Ovary (tissue), 9 donors: ENCODE measurements around the gene KXD1. TPM values are rescaled to one million over a fixed set of nuclear protein-coding genes. Genes with fewer than 3 reads are reported as not detected.
"Not testable (repeated sequence)": the region's sequence is repeated elsewhere in the genome, so short reads cannot be mapped to it uniquely, and the experiment has no call there.

Experiments
- DNase-seq, 5 donors: peaks; one replicate each; pipeline ENCODE4 v3.0.0-alpha.2; 2019 to 2020
- H3K27ac ChIP-seq, 2 donors: fragments of 200-600 bp; one replicate each; pipeline versions ENCODE4 v1.5.1 to v1.8.0; 2019 to 2022
- H3K27me3 ChIP-seq: fragments of 200-600 bp; one replicate; pipeline ENCODE4 v1.8.0; 2022
- H3K36me3 ChIP-seq: fragments of 200-600 bp; sonication (generic); one replicate; pipeline ENCODE4 v1.5.1; 2019
- H3K4me1 ChIP-seq: one replicate; pipeline ENCODE4 v1.8.1; 2013; ENCODE audit warnings: mild to moderate bottlenecking, moderate library complexity; ENCODE audit not compliant: insufficient read depth
- H3K4me3 ChIP-seq: fragments of 200-600 bp; sonication (generic); one replicate; pipeline ENCODE4 v1.5.1; 2017
- H3K9me3 ChIP-seq, 2 donors: fragments of 200-600 bp in 1 of 2; sonication (generic) in 1 of 2; one replicate each; pipeline versions ENCODE4 v1.5.1 to v1.8.1; 2013 to 2019; ENCODE audit warnings: mild to moderate bottlenecking in 1 of 2, moderate library complexity in 1 of 2
- EP300 ChIP-seq: sonication (generic); formaldehyde crosslinking; IDR thresholded peaks from one replicate; pipeline ENCODE4 v1.6.1; 2017; ENCODE audit warnings: antibody characterized with exemption
- POLR2A ChIP-seq: fragments of 450-650 bp; IDR thresholded peaks from one replicate; pipeline ENCODE4 v1.6.1; 2017; ENCODE audit warnings: antibody characterized with exemption, mild to moderate bottlenecking, moderate library complexity
- WGBS, 3 donors: extraction: QIAGEN DNeasy Blood & Tissue Kit in 1 of 3; methylation state at CpG; one replicate each; pipeline versions ENCODE4 v1.1.5 to v1.1.7; 2013 to 2017; 5-methylcytosine and 5-hydroxymethylcytosine counted together
- intact Hi-C, 4 donors: fragments of 100-400 bp; cut with DNase I; formaldehyde crosslinking; loops; one replicate each; pipeline versions ENCODE4 v1.11.0 to v1.15.1; 2022 to 2023
- polyA plus RNA-seq, 2 donors: library from polyadenylated mRNA; stranded (reverse); fragments of 200-250 nt in 1 of 2; fragments of 350-450 nt in 1 of 2; fragmentation: Illumina TruSeq in 1 of 2; extraction: RNeasy Lipid Tissue Mini Kit (QIAGEN cat#74804) in 1 of 2; gene quantifications; one replicate each; pipeline ENCODE4 v1.2.3, GENCODE V29; 2013 to 2014
- total RNA-seq, 7 donors: library from RNA; depleted of rRNA in 2 of 7; stranded (reverse); fragments of >200 nt in 2 of 7; fragmentation: NEBNext Ultra II Directional in 3 of 7; extraction: Animal tissue kit (Norgen Biotek cat#: 25700) in 3 of 7; gene quantifications; one replicate each; pipeline versions ENCODE4 v1.1.0 to v1.2.4, GENCODE V29; 2016 to 2023
- TF ChIP-seq, protein P1 (sequence below), 3 donors: fragments of 450-650 bp in 2 of 3; fragments of 200-600 bp in 1 of 3; IDR thresholded peaks; one replicate each; pipeline versions ENCODE4 v1.5.1 to v1.8.0; 2016 to 2022; ENCODE audit warnings: antibody characterized with exemption in 3 of 3, mild to moderate bottlenecking in 1 of 3
- donor health status: DM: no; HTN: no; CAD: no; lungs with moderate emphysema.
- donor health status: DM: no; HTN: no; CAD: no.
- donor health status: Bipolar disorder and iron deficiency.
- donor health status: DM: yes; HTN: yes; CAD: no.
- donor health status: DM: no; HTN: no; CAD: no.
- donor health status: DM: yes; HTN: yes; CAD: no.

KXD1 gene
- total and polyA plus RNA-seq, 9 donors, result 52.0 to 78.3 (median 65.9) TPM

DNA sequence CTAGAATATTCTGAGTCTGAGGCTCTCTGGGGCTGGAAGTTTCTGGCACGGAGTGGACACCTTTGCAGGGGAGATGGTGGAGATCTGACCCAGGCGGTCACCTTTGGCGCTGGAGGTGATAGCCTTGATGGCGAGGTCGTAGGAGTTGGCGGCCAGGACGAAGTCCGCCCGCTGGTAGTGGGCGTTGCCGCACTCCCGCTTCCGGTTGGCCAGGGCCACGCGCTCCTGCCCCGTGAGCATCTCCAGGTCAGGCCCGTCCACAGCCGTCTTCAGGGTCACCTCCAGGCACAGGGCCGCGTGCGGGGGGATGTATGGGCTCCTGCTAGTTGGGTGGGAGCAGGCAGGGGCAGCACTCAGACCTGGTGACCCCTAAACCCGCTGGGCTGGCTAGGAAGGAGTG, 19.6 kb upstream of the KXD1 start:
- no peaks in the 10 kb centered on the region for H3K27me3 ChIP-seq
- H3K4me1 ChIP-seq, result no peaks in the 10 kb centered on the region
- no peak for TF ChIP-seq EP300
- WGBS, 3 donors, result 81 to 86% (median 86%) methylated on average over 22 of the region's 22 CpGs
- H3K27ac ChIP-seq, result no peak overlapping the region
- DNase-seq, result no peak
- no peaks in the 10 kb centered on the region for H3K9me3 ChIP-seq
- intact Hi-C loops, result no loop called here
- H3K36me3 ChIP-seq, result no peaks in the 10 kb centered on the region
- H3K4me3 ChIP-seq, result no peak overlapping the region

DNA sequence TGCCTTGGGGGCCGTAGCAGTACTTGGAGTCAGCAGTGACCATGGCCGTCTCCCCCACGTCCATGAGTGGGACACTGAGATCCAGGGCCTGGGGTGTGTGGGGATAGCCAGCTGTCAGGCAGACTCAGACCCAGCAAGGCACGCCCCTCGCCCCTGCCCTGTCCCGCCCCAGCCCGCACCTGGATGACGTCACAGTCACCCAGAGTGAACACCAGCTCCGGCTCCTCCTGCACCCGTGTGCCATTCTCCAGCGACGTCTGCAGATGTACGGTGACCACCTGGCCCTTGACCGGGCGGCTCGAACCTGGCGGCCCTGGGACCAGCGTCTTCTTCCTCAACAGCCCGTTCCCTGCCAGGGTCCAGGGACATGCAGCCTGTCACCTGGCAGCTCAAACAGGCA, 18.3 kb upstream of the KXD1 start:
- Histone ChIP-seq H3K9me3 (no peaks in the 10 kb centered on the region), H3K27ac (no peak overlapping the region), H3K4me1 (no peaks in the 10 kb centered on the region), H3K4me3 (no peak overlapping the region), H3K27me3 (no peaks in the 10 kb centered on the region), H3K36me3 (no peaks in the 10 kb centered on the region)
- TF ChIP-seq, protein P1, sequence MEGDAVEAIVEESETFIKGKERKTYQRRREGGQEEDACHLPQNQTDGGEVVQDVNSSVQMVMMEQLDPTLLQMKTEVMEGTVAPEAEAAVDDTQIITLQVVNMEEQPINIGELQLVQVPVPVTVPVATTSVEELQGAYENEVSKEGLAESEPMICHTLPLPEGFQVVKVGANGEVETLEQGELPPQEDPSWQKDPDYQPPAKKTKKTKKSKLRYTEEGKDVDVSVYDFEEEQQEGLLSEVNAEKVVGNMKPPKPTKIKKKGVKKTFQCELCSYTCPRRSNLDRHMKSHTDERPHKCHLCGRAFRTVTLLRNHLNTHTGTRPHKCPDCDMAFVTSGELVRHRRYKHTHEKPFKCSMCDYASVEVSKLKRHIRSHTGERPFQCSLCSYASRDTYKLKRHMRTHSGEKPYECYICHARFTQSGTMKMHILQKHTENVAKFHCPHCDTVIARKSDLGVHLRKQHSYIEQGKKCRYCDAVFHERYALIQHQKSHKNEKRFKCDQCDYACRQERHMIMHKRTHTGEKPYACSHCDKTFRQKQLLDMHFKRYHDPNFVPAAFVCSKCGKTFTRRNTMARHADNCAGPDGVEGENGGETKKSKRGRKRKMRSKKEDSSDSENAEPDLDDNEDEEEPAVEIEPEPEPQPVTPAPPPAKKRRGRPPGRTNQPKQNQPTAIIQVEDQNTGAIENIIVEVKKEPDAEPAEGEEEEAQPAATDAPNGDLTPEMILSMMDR (IDR thresholded peaks at IDR 0.05), result no peak
- no peak for TF ChIP-seq POLR2A
- TF ChIP-seq EP300, result no peak
- WGBS, 3 donors, result 91 to 94% (median 93%) methylated on average over 19 of the region's 19 CpGs
- intact Hi-C loops, result no loop called here
- DNase-seq, result no peak

DNA sequence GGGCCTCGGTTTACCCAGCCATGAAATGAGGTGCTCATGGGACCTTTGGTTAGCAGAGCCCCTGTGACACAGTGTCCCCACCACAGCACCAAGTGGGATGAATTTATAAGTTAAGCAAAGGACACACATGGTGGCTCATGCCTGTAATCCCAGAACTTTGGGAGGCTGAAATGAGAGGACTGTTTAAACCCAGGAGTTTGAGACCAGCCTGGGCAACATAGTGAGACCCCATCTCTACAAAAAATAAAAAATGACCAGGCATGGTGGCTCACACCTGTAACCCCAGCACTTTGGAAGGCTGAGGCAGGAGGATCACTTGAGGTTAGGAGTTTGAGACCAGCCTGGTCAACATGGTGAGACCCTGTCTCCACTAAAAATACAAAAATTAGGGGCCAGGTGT, 17.5 kb upstream of the KXD1 start:
- H3K36me3 ChIP-seq, intact Hi-C loops, H3K4me1 ChIP-seq, H3K9me3 ChIP-seq, DNase-seq, H3K27ac ChIP-seq, H3K4me3 ChIP-seq, H3K27me3 ChIP-seq: not testable (repeated sequence)
- WGBS, 3 donors, result 96 to 100% (median 96%) methylated on average over 1 of the region's 1 CpG

DNA sequence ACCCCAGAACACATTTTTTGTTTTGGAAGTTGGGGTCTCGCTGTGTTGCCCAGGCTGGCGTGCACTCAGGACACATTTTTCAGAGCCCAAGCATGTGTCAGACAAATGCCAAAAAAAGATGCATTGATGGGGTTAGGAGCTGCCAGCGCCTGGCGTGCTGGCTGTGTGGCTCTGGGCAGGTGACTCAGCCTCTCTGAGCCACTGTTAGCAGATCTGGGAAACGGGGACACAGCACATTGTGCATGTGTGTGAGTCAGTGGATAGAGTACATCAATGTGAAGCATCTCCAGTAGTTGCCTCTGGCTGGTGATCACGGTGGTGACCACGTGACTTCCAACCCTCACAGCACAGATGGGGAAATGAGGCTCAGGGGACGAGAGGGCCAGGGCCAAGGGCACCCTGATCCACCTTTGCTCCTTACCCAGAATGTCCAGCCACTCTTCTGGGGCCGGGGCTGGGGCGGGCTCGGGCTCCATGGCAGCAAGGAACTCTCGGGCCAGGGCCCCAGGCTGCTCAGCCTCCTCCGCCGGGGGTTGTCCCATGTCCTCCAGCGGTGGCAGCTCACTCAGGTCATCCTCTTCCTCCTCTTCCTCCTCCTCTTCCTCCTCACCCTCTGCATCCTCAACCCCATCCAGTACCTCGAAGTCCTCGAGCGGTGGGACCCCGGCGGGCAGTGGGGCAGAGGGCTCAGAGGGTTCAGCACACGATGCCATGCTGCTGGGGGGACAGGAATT, 16.2 kb upstream of the KXD1 start:
- Histone ChIP-seq H3K4me1 (no peaks in the 10 kb centered on the region), H3K27me3 (no peaks in the 10 kb centered on the region), H3K27ac (peak overlapping the region in 1 of 2 donors; percentile 99), H3K9me3 (no peaks in the 10 kb centered on the region), H3K4me3 (no peak overlapping the region), H3K36me3 (no peaks in the 10 kb centered on the region)
- 79 to 84% (median 81%) methylated on average over 21 of the region's 21 CpGs for WGBS, 3 donors
- intact Hi-C loops, result no loop called here
- TF ChIP-seq, protein P1 (IDR thresholded peaks at IDR 0.05), result no peak
- no peak for TF ChIP-seq POLR2A
- TF ChIP-seq EP300, result no peak
- no peak for DNase-seq

DNA sequence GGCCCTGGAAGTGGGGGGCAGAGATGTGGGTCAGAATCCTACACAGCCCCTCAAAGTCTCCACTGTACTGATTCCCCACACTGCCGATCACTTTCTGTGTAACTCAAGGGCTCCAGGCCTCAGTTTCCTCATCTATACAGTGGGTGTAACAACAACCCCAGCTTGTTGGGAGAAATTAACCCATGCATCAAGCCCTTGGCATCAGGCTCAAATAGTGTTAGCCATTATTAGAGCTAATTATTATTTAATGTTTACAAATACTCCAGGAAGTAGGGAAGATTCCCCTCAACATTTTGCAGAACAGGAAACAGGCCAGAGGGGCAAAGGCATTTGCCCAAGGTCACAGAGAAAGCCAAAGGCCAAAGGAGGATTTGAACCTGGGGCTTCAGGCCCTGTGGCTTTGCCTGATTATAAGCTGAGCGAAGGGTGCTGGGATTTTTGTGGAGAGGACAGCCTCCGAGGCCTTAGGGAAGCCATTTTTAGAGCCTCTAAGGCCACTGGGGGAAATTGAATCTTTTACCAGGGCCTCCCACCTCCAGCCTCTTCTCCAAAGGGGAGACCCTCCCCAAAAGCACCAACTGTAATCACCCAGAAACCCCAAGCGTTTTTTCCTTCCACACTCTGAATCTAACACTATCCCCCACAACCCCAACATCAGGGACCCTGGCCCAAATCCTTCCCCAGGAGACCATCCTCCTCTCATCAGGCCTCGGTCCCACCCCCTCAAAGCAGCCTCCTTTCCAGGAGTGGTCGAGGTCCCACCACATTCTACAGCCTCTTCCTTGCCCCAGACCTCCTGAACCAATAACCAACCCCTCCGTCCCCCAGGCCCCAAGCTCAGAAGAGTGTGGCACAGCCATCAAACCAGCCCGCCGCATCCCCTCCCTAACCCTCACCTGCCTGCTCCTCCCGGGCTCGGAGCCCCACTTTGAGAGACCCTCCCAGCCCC, 15.4 kb upstream of the KXD1 start:
- intact Hi-C loops, result no loop called here
- 17 to 21% (median 17%) methylated on average over 11 of the region's 11 CpGs for WGBS, 3 donors
- TF ChIP-seq, protein P1 (IDR thresholded peaks at IDR 0.05), result no peak
- no peak for TF ChIP-seq EP300
- no peak for TF ChIP-seq POLR2A
- no peaks in the 10 kb centered on the region for H3K27me3 ChIP-seq
- no peaks in the 10 kb centered on the region for H3K9me3 ChIP-seq
- H3K4me1 ChIP-seq, result no peaks in the 10 kb centered on the region
- peak overlapping the region; percentile 82 to 99 for H3K27ac ChIP-seq
- no peak for DNase-seq
- H3K4me3 ChIP-seq, result peak overlapping the region; percentile 93
- H3K36me3 ChIP-seq, result no peaks in the 10 kb centered on the region
